Naive thymus-derived CD4-positive, alpha-beta T cell (primary cell): Measurements from ENCODE around the gene MMP20. TPM values are rescaled to one million over a fixed set of nuclear protein-coding genes. Genes with fewer than 3 reads are reported as not detected.

Experiments
- ATAC-seq: fragments of 150-1000 bp; cut with Tn5 transposase; 2 replicates; pipeline ENCODE4 v1.10.0; 2021; ENCODE audit warnings: mild to moderate bottlenecking, moderate library complexity
- CTCF ChIA-PET: fragments of 350-600 bp; sonication (Branson Sonifier 250); formaldehyde crosslinking; loops from one replicate; lab custom pipeline; 2021; ENCODE audit warnings: antibody characterized with exemption; lab: Charles Lee
- POLR2A ChIA-PET: fragments of 350-600 bp; sonication (Branson Sonifier 250); formaldehyde crosslinking; loops from one replicate; lab custom pipeline; 2021; ENCODE audit warnings: antibody characterized with exemption, inconsistent platforms; lab: Charles Lee
- DNase-seq, 9 donors: peaks; one replicate each; pipeline versions ENCODE4 v3.0.0 to v3.0.0-alpha.2; 2020 to 2022; ENCODE audit warnings: mixed read lengths in 1 of 9
- H3K27ac ChIP-seq: one replicate; pipeline ENCODE4 v1.7.0; 2013; ENCODE audit warnings: mild to moderate bottlenecking, low read depth, low read length, moderate library complexity
- H3K27me3 ChIP-seq, 2 donors: one replicate each; pipeline ENCODE4 v1.7.0; 2013; ENCODE audit warnings: low read length in 2 of 2, mild to moderate bottlenecking in 2 of 2, moderate library complexity in 2 of 2; ENCODE audit not compliant: control insufficient read depth in 2 of 2, insufficient read depth in 2 of 2
- H3K36me3 ChIP-seq, 3 experiments: 1 replicate in 2 of 3; 2 replicates in 1 of 3; pipeline ENCODE4 v1.7.0; 2013; ENCODE audit warnings: low read length in 3 of 3, mild to moderate bottlenecking in 3 of 3, moderate library complexity in 1 of 3; ENCODE audit not compliant: insufficient read depth in 3 of 3, control insufficient read depth in 2 of 3
- H3K4me1 ChIP-seq, 2 donors: one replicate each; pipeline ENCODE4 v1.7.0; 2013; ENCODE audit warnings: low read length in 2 of 2, mild to moderate bottlenecking in 2 of 2, moderate library complexity in 1 of 2; ENCODE audit not compliant: control insufficient read depth in 2 of 2, insufficient read depth in 2 of 2
- H3K4me3 ChIP-seq: 2 replicates; pipeline ENCODE4 v1.7.0; 2013; ENCODE audit warnings: mild to moderate bottlenecking, low read length
- H3K9me3 ChIP-seq, 3 experiments: 1 replicate in 2 of 3; 2 replicates in 1 of 3; pipeline ENCODE4 v1.7.0; 2013; ENCODE audit warnings: low read length in 3 of 3; ENCODE audit not compliant: control insufficient read depth in 2 of 3
- H3K27ac Mint-ChIP-seq, 9 donors: one replicate each; pipeline ENCODE4 v1.8.0; 2020 to 2022; ENCODE audit warnings: mixed read lengths in 9 of 9, mild to moderate bottlenecking in 8 of 9, moderate library complexity in 5 of 9, inconsistent platforms in 2 of 9
- H3K27me3 Mint-ChIP-seq, 5 donors: one replicate each; pipeline ENCODE4 v1.8.0; 2021 to 2022; ENCODE audit warnings: mixed read lengths in 5 of 5, mild to moderate bottlenecking in 1 of 5
- H3K36me3 Mint-ChIP-seq, 5 donors: one replicate each; pipeline ENCODE4 v1.8.0; 2020 to 2022; ENCODE audit warnings: mixed read lengths in 5 of 5, mild to moderate bottlenecking in 3 of 5, inconsistent platforms in 1 of 5
- H3K4me1 Mint-ChIP-seq, 7 donors: one replicate each; pipeline ENCODE4 v1.8.0; 2020 to 2022; ENCODE audit warnings: mixed read lengths in 7 of 7, mild to moderate bottlenecking in 3 of 7, inconsistent platforms in 1 of 7
- H3K4me3 Mint-ChIP-seq, 10 donors: one replicate each; pipeline ENCODE4 v1.8.0; 2020 to 2022; ENCODE audit warnings: mild to moderate bottlenecking in 10 of 10, mixed read lengths in 10 of 10, moderate library complexity in 6 of 10, inconsistent platforms in 2 of 10
- H3K9me3 Mint-ChIP-seq, 11 donors: one replicate each; pipeline ENCODE4 v1.8.0; 2020 to 2022; ENCODE audit warnings: mixed read lengths in 11 of 11, mild to moderate bottlenecking in 4 of 11, inconsistent platforms in 1 of 11, moderate library complexity in 1 of 11
- intact Hi-C, 2 donors: fragments of 100-400 bp; cut with micrococcal nuclease; formaldehyde crosslinking; loops; one replicate each; pipeline ENCODE4 v1.15.1; 2023
- polyA plus RNA-seq, 2 donors: library from polyadenylated mRNA; unstranded; fragments of 300-500 nt; fragmentation: Illumina TruSeq; gene quantifications; one replicate each; pipeline ENCODE4 v1.2.3, GENCODE V29; 2021
- total RNA-seq, 6 experiments: library from RNA in 5 of 6; stranded (reverse) in 5 of 6; gene quantifications; 1 replicate in 5 of 6; 2 replicates in 1 of 6; pipeline ENCODE4 v1.2.3 and lab custom pipeline; 2021 to 2026

Gene MMP20
- total and polyA plus RNA-seq, 7 experiments from 2014 or later, result not detected

DNA sequence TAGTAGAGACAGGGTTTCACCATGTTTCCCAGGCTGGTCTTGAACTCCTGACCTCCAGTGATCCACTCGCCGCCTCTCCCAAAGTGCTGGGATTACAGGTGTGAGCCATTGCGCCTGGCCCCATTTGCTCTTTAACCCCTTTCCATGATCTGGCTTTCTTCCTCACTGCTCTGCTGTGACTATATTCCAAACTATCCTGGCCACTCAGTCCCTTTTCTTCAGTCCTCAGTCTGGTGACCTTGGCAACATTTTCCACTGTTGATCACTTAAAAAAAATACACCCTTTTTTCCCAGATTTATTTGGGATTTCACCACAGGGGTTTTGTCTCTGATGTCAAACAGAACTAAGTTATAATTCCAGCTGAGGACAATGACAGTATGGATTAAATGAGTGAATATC is 24.5 kb downstream of the MMP20 start:
- Histone ChIP-seq H3K27ac (no peak overlapping the region), H3K4me3 (no peak overlapping the region), H3K9me3 (no peaks in the 10 kb centered on the region), H3K36me3 (no peaks in the 10 kb centered on the region), H3K4me1 (no peaks in the 10 kb centered on the region), H3K27me3 (no peaks in the 10 kb centered on the region)
- DNase-seq (no peak), ATAC-seq (no peak)
- peaks cover 0 to under 1% (median 0%) of the 10 kb centered on the region in 5 donors for H3K27me3 Mint-ChIP-seq
- ChIA-PET CTCF (interaction anchor here (0.5 kb wide), 1 partner anchor 10 kb away, joined by 4 read pairs; no protein-coding TSS in a partner anchor), POLR2A (interaction anchor here (0.8 kb wide), 1 partner anchor 34 kb away, joined by 3 read pairs; no protein-coding TSS in a partner anchor)
- no peaks in the 10 kb centered on the region for H3K36me3 Mint-ChIP-seq
- intact Hi-C loops, result no loop called here
- peaks cover 0 to 2% (median 0%) of the 10 kb centered on the region in 11 donors for H3K9me3 Mint-ChIP-seq
- peak overlapping the region in 1 of 9 donors; percentile 27 for H3K27ac Mint-ChIP-seq
- no peak overlapping the region for H3K4me3 Mint-ChIP-seq
- peaks cover 0 to 31% (median 0%) of the 10 kb centered on the region in 7 donors for H3K4me1 Mint-ChIP-seq

DNA sequence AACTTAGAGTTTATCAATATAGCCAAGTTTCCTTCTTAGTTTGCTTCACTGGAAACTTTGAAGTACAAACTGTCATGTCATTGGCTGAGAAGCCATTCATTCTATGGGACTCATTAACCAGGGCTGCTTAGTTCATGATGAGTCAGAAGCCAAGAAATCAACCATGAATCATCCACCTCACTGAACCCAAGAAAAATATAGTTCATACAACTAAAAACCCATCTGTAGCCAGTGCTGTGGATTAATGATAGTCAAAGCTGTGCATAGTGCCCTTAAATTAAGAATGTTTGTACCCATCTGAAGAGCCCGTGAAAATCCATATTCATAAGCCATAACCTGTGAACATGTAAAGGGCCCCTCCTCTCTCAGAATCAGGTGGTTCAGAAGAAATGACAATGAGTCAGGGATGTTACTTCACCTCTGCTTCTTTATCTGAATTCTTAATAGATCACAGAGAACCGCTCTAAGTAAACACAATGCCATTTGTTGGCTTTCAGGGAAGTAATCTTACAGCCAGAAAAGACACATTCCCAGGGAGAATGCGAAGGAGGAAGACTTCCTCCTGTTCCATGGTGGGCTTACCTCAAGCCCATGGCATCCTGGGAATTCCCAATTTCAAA is 25.4 kb downstream of the MMP20 start:
- POLR2A ChIA-PET, result interaction anchor here (0.8 kb wide), 1 partner anchor 33 kb away, joined by 3 read pairs; no protein-coding TSS in a partner anchor

DNA sequence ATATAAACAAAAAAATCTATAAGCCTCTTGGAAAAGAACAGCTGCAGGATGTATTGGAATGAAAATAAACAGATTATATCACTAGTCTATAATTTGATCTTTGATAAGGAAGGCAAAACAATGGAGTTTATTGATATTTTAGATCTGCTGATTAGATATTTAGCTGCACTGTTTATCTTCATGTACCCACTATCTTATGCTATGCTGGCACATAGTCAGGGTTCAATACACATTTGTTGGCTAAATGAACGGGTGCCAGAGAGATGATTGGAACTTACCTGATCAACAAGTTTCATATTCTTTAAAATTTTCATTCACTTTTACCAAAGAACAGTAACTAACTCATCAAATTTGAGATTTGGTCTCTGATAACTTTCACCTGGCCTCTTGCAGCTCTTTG is 26.9 kb downstream of the MMP20 start:
- CTCF ChIA-PET, result interaction anchor here (0.7 kb wide), 1 partner anchor 66 kb away, joined by 4 read pairs; no protein-coding TSS in a partner anchor
- Histone ChIP-seq H3K27me3 (no peaks in the 10 kb centered on the region), H3K4me3 (no peak overlapping the region), H3K27ac (no peak overlapping the region), H3K4me1 (no peaks in the 10 kb centered on the region), H3K9me3 (no peaks in the 10 kb centered on the region), H3K36me3 (no peaks in the 10 kb centered on the region)
- POLR2A ChIA-PET, result interaction anchor here (0.6 kb wide), 1 partner anchor 122 kb away, joined by 3 read pairs; no protein-coding TSS in a partner anchor
- no peak overlapping the region for H3K27ac Mint-ChIP-seq
- no peak overlapping the region for H3K4me3 Mint-ChIP-seq
- H3K9me3 Mint-ChIP-seq, result peaks cover 0 to 2% (median 0%) of the 10 kb centered on the region in 11 donors
- H3K27me3 Mint-ChIP-seq, result no peaks in the 10 kb centered on the region
- ATAC-seq, result no peak
- intact Hi-C loops, result loop anchor here in 1 of 2 donors (5.0 kb wide), 1 partner anchor 36 kb away; no protein-coding TSS in a partner anchor
- DNase-seq, result no peak
- H3K4me1 Mint-ChIP-seq, result peaks cover 0 to 31% (median 0%) of the 10 kb centered on the region in 7 donors
- no peaks in the 10 kb centered on the region for H3K36me3 Mint-ChIP-seq

More for the DNA sequence above, 25.4 kb downstream of the MMP20 start:
- H3K27ac ChIP-seq, result no peak overlapping the region
- no peaks in the 10 kb centered on the region for H3K36me3 Mint-ChIP-seq
- H3K27me3 ChIP-seq, result no peaks in the 10 kb centered on the region
- H3K36me3 ChIP-seq, result no peaks in the 10 kb centered on the region
- H3K4me3 ChIP-seq, result no peak overlapping the region
- peaks cover 0 to 2% (median 0%) of the 10 kb centered on the region in 11 donors for H3K9me3 Mint-ChIP-seq
- no peaks in the 10 kb centered on the region for H3K9me3 ChIP-seq
- H3K4me1 ChIP-seq, result no peaks in the 10 kb centered on the region
- CTCF ChIA-PET, result no interaction called here
- peak overlapping the region in 1 of 9 donors; percentile 62 for H3K27ac Mint-ChIP-seq
- peaks cover 0 to 31% (median 0%) of the 10 kb centered on the region in 7 donors for H3K4me1 Mint-ChIP-seq
- no peak overlapping the region for H3K4me3 Mint-ChIP-seq
- DNase-seq (no peak), ATAC-seq (peak; percentile 70)
- intact Hi-C loops, result loop anchor here in 1 of 2 donors (5.0 kb wide), 1 partner anchor 37 kb away; no protein-coding TSS in a partner anchor
- H3K27me3 Mint-ChIP-seq, result no peaks in the 10 kb centered on the region

DNA sequence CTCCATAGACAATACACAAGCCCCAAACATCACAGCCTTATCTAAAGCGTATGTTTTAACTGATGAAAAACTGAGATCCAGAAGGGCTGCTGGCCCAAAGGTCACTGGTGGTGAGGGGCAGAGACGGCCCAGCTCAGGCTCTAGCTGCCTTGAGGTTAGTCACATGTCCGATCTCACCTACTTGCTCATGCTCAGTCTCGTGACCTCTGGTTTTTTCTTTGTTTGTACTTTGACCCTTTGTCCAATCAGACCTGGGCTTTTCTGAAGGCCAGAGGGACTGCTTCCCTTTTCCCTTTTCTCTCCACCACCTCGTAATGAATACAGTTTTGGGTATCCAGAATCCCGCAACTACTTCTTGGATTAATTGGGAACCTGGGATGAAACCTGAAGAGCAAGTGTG is 28.6 kb downstream of the MMP20 start:
- peaks cover 0 to 2% (median 0%) of the 10 kb centered on the region in 11 donors for H3K9me3 Mint-ChIP-seq
- no peaks in the 10 kb centered on the region for H3K27me3 Mint-ChIP-seq
- H3K4me3 Mint-ChIP-seq, result no peak overlapping the region
- H3K36me3 Mint-ChIP-seq, result no peaks in the 10 kb centered on the region
- Histone ChIP-seq H3K27ac (no peak overlapping the region), H3K4me1 (no peaks in the 10 kb centered on the region), H3K4me3 (no peak overlapping the region), H3K9me3 (no peaks in the 10 kb centered on the region), H3K27me3 (no peaks in the 10 kb centered on the region), H3K36me3 (no peaks in the 10 kb centered on the region)
- DNase-seq (no peak), ATAC-seq (no peak)
- H3K4me1 Mint-ChIP-seq, result peaks cover 0 to 30% (median 0%) of the 10 kb centered on the region in 7 donors
- ChIA-PET CTCF (interaction anchor here (0.5 to 1.0 kb wide), 2 partner anchors 16 to 34 kb away, joined by 3 read pairs; no protein-coding TSS in a partner anchor), POLR2A (no interaction called here)
- intact Hi-C loops, result loop anchor here in 1 of 2 donors (5.0 kb wide), 1 partner anchor 34 kb away; no protein-coding TSS in a partner anchor
- H3K27ac Mint-ChIP-seq, result no peak overlapping the region

DNA sequence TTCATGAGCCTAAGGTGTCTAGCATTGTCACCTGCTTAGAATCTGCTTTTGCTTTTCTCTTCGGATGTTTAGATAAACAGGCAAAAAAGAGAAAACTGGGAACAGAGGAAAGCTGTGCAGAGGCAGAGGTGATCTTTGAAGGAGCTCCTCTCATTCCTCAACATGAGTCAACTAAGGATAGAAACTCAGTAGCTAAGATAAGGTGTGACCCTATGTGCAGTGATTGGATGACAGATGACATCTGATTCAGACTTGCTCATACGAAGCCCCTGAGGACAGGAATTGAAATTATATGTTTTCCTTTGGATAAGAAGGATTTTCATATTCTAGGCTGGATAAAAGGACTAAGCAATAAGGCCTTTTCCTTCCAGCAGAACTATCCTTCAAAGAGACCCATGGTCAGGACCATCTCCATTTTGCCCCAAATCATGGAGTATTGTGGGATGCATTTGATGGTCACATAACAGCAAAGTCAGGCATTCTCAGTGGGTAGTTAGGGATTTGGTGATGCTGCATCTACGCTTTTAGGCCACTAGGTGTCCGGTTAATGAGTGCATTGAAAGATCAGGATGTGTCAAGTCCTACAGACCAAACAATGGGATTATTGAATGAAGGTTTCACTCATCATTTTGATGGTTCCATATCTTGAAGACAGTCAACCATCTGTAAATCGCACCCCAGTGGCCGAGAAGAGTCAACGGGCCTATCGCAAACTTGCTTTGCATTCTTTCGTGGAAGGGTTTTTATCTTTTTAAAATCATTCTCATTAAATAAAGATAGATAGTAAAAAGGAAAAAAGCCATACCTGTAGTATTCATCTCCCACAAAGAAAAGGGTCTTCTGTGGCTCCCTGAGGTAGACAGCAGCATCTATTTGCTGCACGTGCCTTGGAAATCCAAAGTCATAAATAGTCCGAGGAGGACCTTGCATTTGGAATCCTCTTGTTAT is 32.2 kb downstream of the MMP20 start:
- ATAC-seq, result no peak
- Mint-ChIP-seq H3K36me3 (peaks cover 0 to 7% (median 3%) of the 10 kb centered on the region in 5 donors), H3K4me1 (peaks cover 0 to 23% (median 0%) of the 10 kb centered on the region in 7 donors), H3K27me3 (no peaks in the 10 kb centered on the region), H3K27ac (no peak overlapping the region), H3K4me3 (no peak overlapping the region), H3K9me3 (peaks cover 0 to 12% (median 7%) of the 10 kb centered on the region in 11 donors)
- ChIA-PET POLR2A (no interaction called here), CTCF (interaction anchor here (0.6 kb wide), 1 partner anchor 203 kb away, joined by 5 read pairs; no protein-coding TSS in a partner anchor)
- no peak overlapping the region for H3K4me3 ChIP-seq
- H3K4me1 ChIP-seq, result no peaks in the 10 kb centered on the region
- no peaks in the 10 kb centered on the region for H3K27me3 ChIP-seq
- no peaks in the 10 kb centered on the region for H3K9me3 ChIP-seq
- no peak for DNase-seq
- intact Hi-C loops, result no loop called here
- H3K27ac ChIP-seq, result no peak overlapping the region
- no peaks in the 10 kb centered on the region for H3K36me3 ChIP-seq

DNA sequence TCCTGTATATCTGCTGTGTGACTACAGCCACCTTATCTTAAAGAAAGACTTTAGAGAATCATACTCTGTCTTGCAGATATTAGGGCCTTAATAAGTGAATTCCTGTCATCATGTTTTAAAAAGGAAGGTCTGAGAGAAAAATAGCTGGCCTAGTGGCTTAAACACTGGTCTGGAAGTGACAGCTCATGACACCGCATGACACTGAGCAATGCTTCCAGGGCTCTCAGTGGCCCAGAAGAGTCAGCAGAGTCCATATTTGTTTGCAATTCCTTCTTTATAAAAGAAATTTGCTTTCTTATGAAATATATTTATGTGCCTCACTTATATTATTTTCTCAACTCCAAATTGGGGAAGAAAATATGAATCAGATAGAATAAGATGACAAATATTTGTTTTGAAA is 33.0 kb downstream of the MMP20 start:
- no peaks in the 10 kb centered on the region for H3K27me3 ChIP-seq
- no peak for ATAC-seq
- H3K9me3 Mint-ChIP-seq, result peaks cover 0 to 19% (median 7%) of the 10 kb centered on the region in 11 donors
- POLR2A ChIA-PET, result interaction anchor here (1.0 kb wide), 1 partner anchor 11 kb away, joined by 3 read pairs; no protein-coding TSS in a partner anchor
- no peak overlapping the region for H3K4me3 ChIP-seq
- H3K4me1 Mint-ChIP-seq, result peaks cover 0 to 21% (median 0%) of the 10 kb centered on the region in 7 donors
- no peak for DNase-seq
- no peaks in the 10 kb centered on the region for H3K4me1 ChIP-seq
- no peak overlapping the region for H3K27ac ChIP-seq
- no peaks in the 10 kb centered on the region for H3K36me3 ChIP-seq
- no peak overlapping the region for H3K4me3 Mint-ChIP-seq
- CTCF ChIA-PET, result no interaction called here
- no peaks in the 10 kb centered on the region for H3K9me3 ChIP-seq
- H3K27ac Mint-ChIP-seq, result no peak overlapping the region
- peaks cover 0 to 15% (median 7%) of the 10 kb centered on the region in 5 donors for H3K36me3 Mint-ChIP-seq
- intact Hi-C loops, result no loop called here
- no peaks in the 10 kb centered on the region for H3K27me3 Mint-ChIP-seq
